Glutamatergic neuron (in vitro differentiated cells): Measurements from ENCODE around the gene UNC13D. TPM values are rescaled to one million over a fixed set of nuclear protein-coding genes. Genes with fewer than 3 reads are reported as not detected.

Source experiments
- DNase-seq: peaks from one replicate; pipeline ENCODE4 v3.0.0; 2022
- H3K27ac Mint-ChIP-seq: one replicate; pipeline ENCODE4 v1.8.0; 2020; ENCODE audit warnings: mild to moderate bottlenecking, mixed read lengths, inconsistent platforms; ENCODE audit not compliant: unreplicated experiment
- H3K27me3 Mint-ChIP-seq: one replicate; pipeline ENCODE4 v1.8.0; 2020; ENCODE audit warnings: mild to moderate bottlenecking, moderate library complexity, mixed read lengths, inconsistent platforms; ENCODE audit not compliant: unreplicated experiment
- H3K36me3 Mint-ChIP-seq: one replicate; pipeline ENCODE4 v1.8.0; 2020; ENCODE audit warnings: mild to moderate bottlenecking, mixed read lengths, inconsistent platforms; ENCODE audit not compliant: unreplicated experiment
- H3K4me1 Mint-ChIP-seq: one replicate; pipeline ENCODE4 v1.8.0; 2020; ENCODE audit warnings: mild to moderate bottlenecking, low read depth, mixed read lengths, inconsistent platforms; ENCODE audit not compliant: unreplicated experiment
- H3K4me3 Mint-ChIP-seq: one replicate; pipeline ENCODE4 v1.8.0; 2020; ENCODE audit warnings: mild to moderate bottlenecking, mixed read lengths, inconsistent platforms; ENCODE audit not compliant: unreplicated experiment
- H3K9me3 Mint-ChIP-seq: one replicate; pipeline ENCODE4 v1.8.0; 2020; ENCODE audit warnings: mild to moderate bottlenecking, moderate library complexity, mixed read lengths, inconsistent platforms; ENCODE audit not compliant: unreplicated experiment
- CTCF ChIP-seq: fragments of 200-600 bp; sonication (generic); IDR thresholded peaks from one replicate; pipeline ENCODE4 v1.5.0; 2021; ENCODE audit not compliant: partially characterized antibody, unreplicated experiment
- total RNA-seq: library from RNA; stranded (reverse); fragmentation: NEBNext Ultra II Directional; extraction: Animal tissue kit (Norgen Biotek cat#: 25700); gene quantifications from one replicate; pipeline ENCODE4 v1.2.1, GENCODE V29; 2021; ENCODE audit not compliant: unreplicated experiment

UNC13D gene
- total RNA-seq, 1 donor from 2014 or later: 2.4 TPM

- no peak for TF ChIP-seq CTCF
- no peaks in the 10 kb centered on the region for H3K36me3 Mint-ChIP-seq
- no peak overlapping the region for H3K27ac Mint-ChIP-seq
- peaks cover 15% of the 10 kb centered on the region for H3K27me3 Mint-ChIP-seq
- H3K9me3 Mint-ChIP-seq: peaks cover 15% of the 10 kb centered on the region
- DNase-seq: no peak
- H3K4me1 Mint-ChIP-seq: peaks cover 33% of the 10 kb centered on the region
- H3K4me3 Mint-ChIP-seq: no peak overlapping the region
Observed at GRCh38 chr17:75823257-75824041, 20.8 kb downstream of the UNC13D start.

DNA sequence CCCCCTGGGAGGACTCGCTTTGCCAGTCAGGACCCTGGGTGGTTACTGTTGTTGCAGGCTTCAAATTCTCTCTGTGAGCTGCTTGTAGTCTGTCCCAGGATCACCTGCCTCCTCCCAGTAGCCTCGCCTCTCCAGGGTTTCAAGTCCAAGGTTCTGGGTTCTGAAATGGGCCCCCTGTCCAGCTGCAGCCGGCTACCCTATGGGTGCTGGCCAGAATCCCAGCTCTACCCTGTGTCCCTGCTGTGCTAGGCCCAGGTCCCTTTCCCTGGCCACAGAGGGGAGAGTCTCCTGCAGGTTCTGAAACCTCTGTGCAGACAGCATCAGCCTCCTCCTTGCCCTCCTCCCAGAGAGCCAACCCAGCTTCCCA is 21.4 kb downstream of the UNC13D start:
- peaks cover 11% of the 10 kb centered on the region for H3K27me3 Mint-ChIP-seq
- peaks cover 28% of the 10 kb centered on the region for H3K4me1 Mint-ChIP-seq
- H3K9me3 Mint-ChIP-seq: peaks cover 12% of the 10 kb centered on the region
- H3K27ac Mint-ChIP-seq: no peak overlapping the region
- no peaks in the 10 kb centered on the region for H3K36me3 Mint-ChIP-seq
- no peak for TF ChIP-seq CTCF
- no peak for DNase-seq
- no peak overlapping the region for H3K4me3 Mint-ChIP-seq

DNA sequence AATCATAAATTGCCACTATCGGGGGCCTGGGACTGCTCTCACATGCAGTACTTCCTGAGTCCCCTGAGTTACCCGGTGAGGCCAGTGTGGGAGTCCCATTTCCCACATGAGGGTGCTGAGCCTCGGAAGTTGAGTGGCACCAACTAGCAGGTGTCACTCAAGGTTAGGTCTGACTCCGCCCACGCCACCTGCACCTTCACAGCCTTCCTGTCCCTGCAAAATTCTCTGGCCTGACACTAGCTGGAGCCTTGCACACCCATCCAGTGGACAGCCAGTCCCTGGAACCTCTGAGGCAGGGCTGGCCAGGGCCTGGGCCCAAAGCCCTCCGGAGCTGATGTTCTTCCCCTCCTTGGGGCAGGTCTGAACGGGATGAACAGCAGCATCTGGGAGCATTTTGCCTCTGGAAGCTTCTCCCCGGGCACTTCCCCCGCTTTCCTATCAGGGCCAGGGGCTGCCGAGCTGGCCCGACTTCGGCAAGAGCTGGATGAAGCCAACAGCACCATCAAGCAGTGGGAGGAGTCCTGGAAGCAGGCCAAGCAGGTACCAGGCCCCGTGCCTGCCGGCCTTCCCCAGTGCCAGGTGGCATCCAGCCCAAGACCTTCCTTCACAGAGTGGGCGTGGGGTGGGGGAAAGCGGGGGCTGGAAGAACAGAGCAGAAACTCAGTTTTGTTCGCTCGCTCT is 21.9 kb downstream of the UNC13D start:
- peaks cover 10% of the 10 kb centered on the region for H3K9me3 Mint-ChIP-seq
- TF ChIP-seq CTCF: no peak
- peaks cover 28% of the 10 kb centered on the region for H3K4me1 Mint-ChIP-seq
- no peaks in the 10 kb centered on the region for H3K36me3 Mint-ChIP-seq
- no peak overlapping the region for H3K27ac Mint-ChIP-seq
- H3K4me3 Mint-ChIP-seq: no peak overlapping the region
- H3K27me3 Mint-ChIP-seq: peaks cover 11% of the 10 kb centered on the region
- no peak for DNase-seq

- no peak for DNase-seq
- Mint-ChIP-seq H3K4me1 (peaks cover 28% of the 10 kb centered on the region), H3K27me3 (peaks cover 12% of the 10 kb centered on the region), H3K4me3 (peak overlapping the region; percentile 58), H3K9me3 (peaks cover 9% of the 10 kb centered on the region), H3K27ac (peak overlapping the region; percentile 73), H3K36me3 (no peaks in the 10 kb centered on the region)
- no peak for TF ChIP-seq CTCF
Observed at GRCh38 chr17:75821552-75821951, 22.7 kb downstream of the UNC13D start.
